Activated T-helper 9 cell treated with anti-CD3 and anti-CD28 coated beads, Interleukin-2, amount 50 U/mL, for 16 hours (primary cell): Measurements from ENCODE around the gene TNNI3K.

ENCODE experiments used
- DNase-seq: peaks from one replicate; pipeline ENCODE4 v3.0.0-alpha.2; 2020; ENCODE audit warnings: low read depth

The TNNI3K gene

GRCh38 chr1:74437035-74437434, 201.8 kb downstream of the TNNI3K start:
- no peak for DNase-seq

GRCh38 chr1:74452035-74452434, 216.8 kb downstream of the TNNI3K start:
- DNase-seq: no peak

GRCh38 chr1:74453277-74453676, 218.1 kb downstream of the TNNI3K start:
- no peak for DNase-seq

GRCh38 chr1:74455390-74455789, 220.2 kb downstream of the TNNI3K start:
- DNase-seq: no peak

GRCh38 chr1:74457253-74457652, 222.1 kb downstream of the TNNI3K start:
- no peak for DNase-seq

GRCh38 chr1:74463333-74463988, 228.3 kb downstream of the TNNI3K start:
- DNase-seq: no peak

- DNase-seq: no peak
These were observed 228.8 kb downstream of the TNNI3K start for GRCh38 chr1:74464037-74464436.

- no peak for DNase-seq
These were observed 230.1 kb downstream of the TNNI3K start for GRCh38 chr1:74465193-74465681.

- DNase-seq: no peak
These were observed 232.7 kb downstream of the TNNI3K start for GRCh38 chr1:74467786-74468377.

- no peak for DNase-seq
These were observed 233.9 kb downstream of the TNNI3K start for GRCh38 chr1:74468982-74469603.

- no peak for DNase-seq
These were observed 235.1 kb downstream of the TNNI3K start for GRCh38 chr1:74470251-74470650.

GRCh38 chr1:74470936-74471335, 235.7 kb downstream of the TNNI3K start:
- DNase-seq: no peak

- DNase-seq: no peak
These were observed 236.3 kb downstream of the TNNI3K start for GRCh38 chr1:74471470-74471869.

GRCh38 chr1:74474585-74474984, 239.4 kb downstream of the TNNI3K start:
- DNase-seq: no peak

GRCh38 chr1:74478979-74479378, 243.8 kb downstream of the TNNI3K start:
- DNase-seq: no peak

- DNase-seq: no peak
These were observed 244.9 kb downstream of the TNNI3K start for GRCh38 chr1:74480068-74480467.

- DNase-seq: no peak
These were observed 246.4 kb downstream of the TNNI3K start for GRCh38 chr1:74481607-74482006.

- DNase-seq: no peak
These were observed 250.4 kb downstream of the TNNI3K start for GRCh38 chr1:74485622-74486021.

GRCh38 chr1:74486036-74486435, 250.8 kb downstream of the TNNI3K start:
- no peak for DNase-seq

- DNase-seq: no peak
These were observed 261.5 kb downstream of the TNNI3K start for GRCh38 chr1:74496669-74497068.

GRCh38 chr1:74498901-74499300, 263.7 kb downstream of the TNNI3K start:
- no peak for DNase-seq

GRCh38 chr1:74502432-74502831, 267.2 kb downstream of the TNNI3K start:
- DNase-seq: no peak

- DNase-seq: no peak
These were observed 267.7 kb downstream of the TNNI3K start for GRCh38 chr1:74502858-74503257.
